HepG2 (cell line): ENCODE results near the gene TUG1. TPM values are rescaled to one million over a fixed set of nuclear protein-coding genes. Genes with fewer than 3 reads are reported as not detected.

Experiments used
- ATAC-seq: fragments of 200-7000 bp; cut with Tn5 transposase; 3 replicates; pipeline ENCODE4 v1.9.1; 2020; ENCODE audit warnings: mild to moderate bottlenecking, moderate library complexity
- BruUV-seq: library from RNA; stranded (reverse); fragments of 400-500 nt; replicated peaks from 2 replicates; lab custom pipeline; 2021; lab: Mats Ljungman, UMichigan
- CTCF ChIA-PET: fragments of 300-600 bp; formaldehyde crosslinking; extraction: SDS; loops from one replicate; lab custom pipeline; 2021; ENCODE audit warnings: low total read pairs, inconsistent platforms, low intra/inter-chr PET ratio; lab: Yijun Ruan, JAX
- POLR2A ChIA-PET: fragments of 350-600 bp; sonication (Branson Sonifier 250); formaldehyde crosslinking; loops from one replicate; lab custom pipeline; 2020; ENCODE audit warnings: antibody characterized with exemption, inconsistent platforms; lab: Yijun Ruan, JAX
- DNase-seq: peaks from one replicate; pipeline ENCODE4 v3.0.0-alpha.2; 2015; ENCODE audit warnings: low spot score
- FAIRE-seq: peaks from 3 replicates; lab custom pipeline; 2011; peaks lifted over from hg19 to GRCh38; lab: Jason Lieb, UNC
- H2AFZ ChIP-seq: one replicate; pipeline ENCODE4 v1.6.1; 2011; ENCODE audit warnings: low read length, inconsistent platforms
- H3K27ac ChIP-seq: fragments of 300-600 bp; 3 replicates; pipeline ENCODE4 v1.8.0; 2011; ENCODE audit warnings: mixed run types, mild to moderate bottlenecking, mixed read lengths, low read length, inconsistent platforms; ENCODE audit not compliant: insufficient read depth; ENCODE audit errors: extremely low read length
- H3K27me3 ChIP-seq, 2 experiments: fragments of 200-600 bp in 1 of 2; 2 replicates in 1 of 2; 3 replicates in 1 of 2; pipeline versions ENCODE4 v1.6.0 to v1.8.0; 2011; ENCODE audit warnings: low read length in 2 of 2, mild to moderate bottlenecking in 2 of 2, moderate library complexity in 2 of 2, inconsistent platforms in 1 of 2; ENCODE audit not compliant: insufficient read depth in 2 of 2, control insufficient read depth in 1 of 2
- H3K36me3 ChIP-seq, 2 experiments: fragments of 200-600 bp in 1 of 2; replicated peaks in 1 of 2; 2 replicates in 1 of 2; 3 replicates in 1 of 2; pipeline versions ENCODE4 v1.5.1 to v1.8.0; 2011; ENCODE audit warnings: low read length in 2 of 2, inconsistent platforms in 1 of 2; ENCODE audit not compliant: insufficient read depth in 2 of 2, control insufficient read depth in 1 of 2
- H3K4me1 ChIP-seq: 2 replicates; pipeline ENCODE4 v1.5.1; 2012; ENCODE audit warnings: low read length, inconsistent platforms; ENCODE audit not compliant: insufficient read depth
- H3K4me2 ChIP-seq: 2 replicates; pipeline ENCODE4 v1.6.0; 2011; ENCODE audit warnings: low read depth, low read length, inconsistent platforms
- H3K4me3 ChIP-seq, 3 experiments: fragments of 200-600 bp in 1 of 3; sonication (generic), shearing (Covaris generic) in 1 of 3; replicated peaks in 1 of 3; 2 replicates each; pipeline ENCODE4 v1.5.1; 2011 to 2016; ENCODE audit warnings: low read length in 3 of 3, inconsistent platforms in 2 of 3, low read depth in 2 of 3, mild to moderate bottlenecking in 2 of 3, control low read depth in 1 of 3, mixed read lengths in 1 of 3; ENCODE audit not compliant: insufficient read depth in 1 of 3
- H3K79me2 ChIP-seq: one replicate; pipeline ENCODE4 v1.6.1; 2011; ENCODE audit warnings: low read length, inconsistent platforms; ENCODE audit not compliant: insufficient read depth
- H3K9ac ChIP-seq: 2 replicates; pipeline ENCODE4 v1.6.0; 2011; ENCODE audit warnings: mild to moderate bottlenecking, low read depth, low read length, inconsistent platforms; ENCODE audit not compliant: insufficient read depth
- H3K9me3 ChIP-seq: 2 replicates; pipeline ENCODE4 v1.5.1; 2012; ENCODE audit warnings: mild to moderate bottlenecking, low read length
- H4K20me1 ChIP-seq: 2 replicates; pipeline ENCODE4 v1.6.0; 2011; ENCODE audit warnings: inconsistent platforms, mild to moderate bottlenecking, low read length, moderate library complexity; ENCODE audit not compliant: insufficient read depth
- BHLHE40 ChIP-seq: IDR thresholded peaks from 2 replicates; pipeline ENCODE4 v1.6.1; 2011; ENCODE audit warnings: low read length, improper control_type of control experiment
- CBX1 ChIP-seq: IDR thresholded peaks from one replicate; pipeline ENCODE4 v1.6.1; 2016; ENCODE audit warnings: antibody characterized with exemption, low read depth
- DZIP1 ChIP-seq: sonication (generic); formaldehyde crosslinking; IDR thresholded peaks from 2 replicates; pipeline ENCODE4 v1.5.0; 2020; ENCODE audit warnings: mild to moderate bottlenecking, missing genetic modification reagents
- EHMT2 ChIP-seq: fragments of 200-600 bp; sonication (generic); IDR thresholded peaks from 2 replicates; pipeline ENCODE4 v1.7.0; 2017; ENCODE audit warnings: antibody characterized with exemption, low read depth, low read length, borderline replicate concordance
- ESRRA ChIP-seq: sonication (generic); formaldehyde crosslinking; IDR thresholded peaks from 2 replicates; pipeline ENCODE4 v1.5.1; 2020; ENCODE audit warnings: mild to moderate bottlenecking, low read depth, missing genetic modification reagents
- IKZF1 ChIP-seq: fragments of 450-650 bp; IDR thresholded peaks from 2 replicates; pipeline ENCODE4 v1.7.1; 2016
- KDM4B ChIP-seq: sonication (generic); formaldehyde crosslinking; IDR thresholded peaks from 2 replicates; pipeline ENCODE4 v1.4.0; 2020; ENCODE audit warnings: missing genetic modification reagents
- MBNL3 ChIP-seq: fragments of 250-450 bp; sonication (Bioruptor Pico); conservative IDR thresholded peaks from 2 replicates; pipeline ENCODE4 v1.8.0; 2022; ENCODE audit warnings: mild to moderate bottlenecking, inconsistent platforms
- NCOR1 ChIP-seq: fragments of 200-600 bp; sonication (generic); IDR thresholded peaks from 2 replicates; pipeline ENCODE4 v1.7.0; 2017; ENCODE audit warnings: antibody characterized with exemption, low read length, borderline replicate concordance
- PATZ1 ChIP-seq: sonication (generic); formaldehyde crosslinking; IDR thresholded peaks from 2 replicates; pipeline ENCODE4 v1.4.0; 2020; ENCODE audit warnings: missing genetic modification reagents
- PAX8 ChIP-seq: sonication (generic); formaldehyde crosslinking; IDR thresholded peaks from 2 replicates; pipeline ENCODE4 v1.8.0; 2022; ENCODE audit warnings: mild to moderate bottlenecking, missing genetic modification reagents, borderline replicate concordance
- SATB2 ChIP-seq: sonication (generic); formaldehyde crosslinking; IDR thresholded peaks from 2 replicates; pipeline ENCODE4 v1.5.0; 2020; ENCODE audit warnings: missing genetic modification reagents
- SOX5 ChIP-seq: IDR thresholded peaks from 2 replicates; pipeline ENCODE4 v1.6.1; 2016; ENCODE audit warnings: borderline replicate concordance
- STAG1 ChIP-seq: sonication (generic); formaldehyde crosslinking; IDR thresholded peaks from 2 replicates; pipeline ENCODE4 v1.4.0; 2020; ENCODE audit warnings: missing genetic modification reagents
- ZBTB26 ChIP-seq: IDR thresholded peaks from 2 replicates; pipeline ENCODE4 v1.6.1; 2016; ENCODE audit warnings: missing compliant biosample characterization, missing genetic modification reagents, borderline replicate concordance
- ZNF629 ChIP-seq: sonication (generic); formaldehyde crosslinking; conservative IDR thresholded peaks from 2 replicates; pipeline ENCODE4 v1.5.0; 2020; ENCODE audit warnings: missing genetic modification reagents
- ZNF782 ChIP-seq: sonication (generic); formaldehyde crosslinking; IDR thresholded peaks from 2 replicates; pipeline ENCODE4 v1.4.0; 2020; ENCODE audit warnings: missing genetic modification reagents, mild to moderate bottlenecking, borderline replicate concordance
- ZSCAN25 ChIP-seq: sonication (generic); formaldehyde crosslinking; IDR thresholded peaks from 2 replicates; pipeline ENCODE4 v1.8.0; 2022; ENCODE audit warnings: mild to moderate bottlenecking, missing genetic modification reagents
- WGBS: methylation state at CpG from one replicate; pipeline ENCODE4 v1.1.6; 2017; ENCODE audit warnings: low lambda C conversion rate; 5-methylcytosine and 5-hydroxymethylcytosine counted together
- in situ Hi-C: cut with HindIII; loops from 2 replicates; pipeline ENCODE4 v1.10.0; 2017; ENCODE audit warnings: low pct_unique_long_range_greater_than_20kb; ENCODE audit not compliant: extremely low pct_ligation_motif_present
- intact Hi-C: fragments of 100-400 bp; cut with micrococcal nuclease; formaldehyde crosslinking; loops from one replicate; pipeline ENCODE4 v1.10.0; 2022; ENCODE audit not compliant: unreplicated experiment
- polyA plus RNA-seq, 8 experiments: library from polyadenylated mRNA; depleted of rRNA in 3 of 8; stranded (reverse) in 7 of 8; unstranded in 1 of 8; fragments of >200 nt; fragmentation: Illumina TruSeq in 4 of 8; extraction: Trizol in 4 of 8; gene quantifications; 2 replicates each; pipeline versions ENCODE4 v1.2.1 to v1.2.3, GENCODE V29; 2011 to 2016; ENCODE audit warnings: low read depth in 4 of 8, missing spikeins in 1 of 8, mixed read lengths in 1 of 8; ENCODE audit not compliant: insufficient read depth in 1 of 8
- total RNA-seq, 5 experiments: library from RNA; depleted of rRNA; stranded (reverse); fragments of >200 nt; fragmentation: Illumina TruSeq; extraction: Trizol; gene quantifications; 2 replicates each; pipeline ENCODE4 v1.2.3, GENCODE V29; 2016; ENCODE audit warnings: low read depth in 1 of 5

Gene TUG1
- total and polyA plus RNA-seq, 2 of the 13 experiments (the other 11 are each of a cell fraction or from before 2014, with no cell fraction given) = 35.2 to 122 TPM

GRCh38 chr22:30948930-30949342, 20.1 kb upstream of the TUG1 start (continued):
- no peak for TF ChIP-seq SOX5 (CRISPR knock-in tag)
- no peak for TF ChIP-seq CBX1
- TF ChIP-seq ZNF782 = no peak
- TF ChIP-seq IKZF1 = no peak
- TF ChIP-seq ZBTB26 (CRISPR knock-in tag) = no peak
- TF ChIP-seq ZSCAN25 (CRISPR knock-in tag) = no peak

GRCh38 chr22:30949934-30950660, 19.0 kb upstream of the TUG1 start:
- peaks cover 47 to 90% of the 10 kb centered on the region in 2 experiments for H3K36me3 ChIP-seq
- WGBS = 95% methylated on average over 7 of the region's 7 CpGs
- H2AFZ ChIP-seq = no peak overlapping the region
- BruUV-seq = no TSS peak
- H3K79me2 ChIP-seq = no peaks in the 10 kb centered on the region
- FAIRE-seq (no peak), ATAC-seq (no peak), DNase-seq (no peak)
- H3K9ac ChIP-seq = no peak overlapping the region
- in situ Hi-C loops (no loop called here), intact Hi-C loops (loop anchor here (5.0 kb wide), 1 partner anchor 132 kb away; the partner anchor contains the start of gene SMTN)
- POLR2A ChIA-PET = no interaction called here
- no peak overlapping the region for H3K4me2 ChIP-seq
- H3K4me3 ChIP-seq = no peak overlapping the region
- no peak overlapping the region for H3K27ac ChIP-seq
- no peaks in the 10 kb centered on the region for H3K4me1 ChIP-seq
- no peaks in the 10 kb centered on the region; the same call in 1 of the 2 replicates for H4K20me1 ChIP-seq
- no peaks in the 10 kb centered on the region for H3K9me3 ChIP-seq
- no peaks in the 10 kb centered on the region for H3K27me3 ChIP-seq
- CTCF ChIA-PET = no interaction called here
- no peak for TF ChIP-seq NCOR1
- TF ChIP-seq SATB2 (CRISPR knock-in tag) = no peak
- TF ChIP-seq STAG1 (CRISPR knock-in tag) = 0 out of 2 replicates have a peak, but pooled peaks have one; percentile 11
- TF ChIP-seq DZIP1 (CRISPR knock-in tag) = no peak
- TF ChIP-seq PAX8 (CRISPR knock-in tag) = no peak
- TF ChIP-seq ZNF629 (CRISPR knock-in tag) = no peak
- TF ChIP-seq EHMT2 = no peak
- no peak for TF ChIP-seq ESRRA
- no peak for TF ChIP-seq KDM4B (CRISPR knock-in tag)
- TF ChIP-seq MBNL3 (CRISPR knock-in tag) = no peak
- no peak for TF ChIP-seq BHLHE40
- no peak for TF ChIP-seq PATZ1
